ENCODE measurements around the gene LRP1B.

DNA sequence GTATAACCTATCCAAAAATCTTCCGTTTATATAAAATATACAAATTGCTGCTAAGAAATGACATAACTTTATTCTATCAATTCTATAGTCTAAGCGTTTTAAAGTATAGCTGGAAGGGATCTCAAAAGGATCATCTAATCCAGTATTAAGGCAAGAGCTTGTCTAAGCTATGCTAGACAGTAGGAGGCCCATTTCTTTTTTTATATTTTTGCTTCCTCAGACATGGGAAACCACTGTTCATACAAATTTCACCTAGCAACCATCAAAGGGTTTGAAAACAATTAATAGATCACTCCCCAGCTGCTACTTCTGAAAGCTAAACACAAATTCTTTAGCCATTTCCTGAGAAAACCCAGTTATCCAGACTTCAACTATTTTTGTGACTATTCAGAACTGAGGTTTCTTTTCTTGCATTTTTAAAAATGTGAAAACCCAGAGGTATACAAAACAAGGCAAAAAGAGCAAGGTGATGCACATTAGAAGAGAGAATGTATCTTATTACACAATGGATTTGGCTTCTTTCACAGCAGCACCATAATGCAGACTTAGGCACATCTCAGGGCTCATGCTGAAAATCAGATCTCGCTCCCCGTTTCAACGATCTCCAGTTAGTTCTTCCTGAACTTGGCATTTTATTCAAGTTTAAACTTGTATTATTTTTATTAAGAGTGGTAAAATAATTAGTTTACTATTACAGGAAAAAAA, 274.4 kb downstream of the LRP1B start:
- TF ChIP-seq, protein P1, sequence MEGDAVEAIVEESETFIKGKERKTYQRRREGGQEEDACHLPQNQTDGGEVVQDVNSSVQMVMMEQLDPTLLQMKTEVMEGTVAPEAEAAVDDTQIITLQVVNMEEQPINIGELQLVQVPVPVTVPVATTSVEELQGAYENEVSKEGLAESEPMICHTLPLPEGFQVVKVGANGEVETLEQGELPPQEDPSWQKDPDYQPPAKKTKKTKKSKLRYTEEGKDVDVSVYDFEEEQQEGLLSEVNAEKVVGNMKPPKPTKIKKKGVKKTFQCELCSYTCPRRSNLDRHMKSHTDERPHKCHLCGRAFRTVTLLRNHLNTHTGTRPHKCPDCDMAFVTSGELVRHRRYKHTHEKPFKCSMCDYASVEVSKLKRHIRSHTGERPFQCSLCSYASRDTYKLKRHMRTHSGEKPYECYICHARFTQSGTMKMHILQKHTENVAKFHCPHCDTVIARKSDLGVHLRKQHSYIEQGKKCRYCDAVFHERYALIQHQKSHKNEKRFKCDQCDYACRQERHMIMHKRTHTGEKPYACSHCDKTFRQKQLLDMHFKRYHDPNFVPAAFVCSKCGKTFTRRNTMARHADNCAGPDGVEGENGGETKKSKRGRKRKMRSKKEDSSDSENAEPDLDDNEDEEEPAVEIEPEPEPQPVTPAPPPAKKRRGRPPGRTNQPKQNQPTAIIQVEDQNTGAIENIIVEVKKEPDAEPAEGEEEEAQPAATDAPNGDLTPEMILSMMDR (IDR thresholded peaks at IDR 0.05; ENCODE audit: borderline replicate concordance, extremely low read depth, low read length, poor library complexity, severe bottlenecking), result no peak
- TF ChIP-seq EZH2 (IDR thresholded peaks at IDR 0.05; ENCODE audit: borderline replicate concordance, low read depth, low read length, severe bottlenecking), result no peak

Measured in DND-41 (cell line).